ENCODE data around the gene NRBF2.
"Not testable (repeated sequence)": the region's sequence is repeated elsewhere in the genome, so short reads cannot be mapped to it uniquely, and the experiment has no call there.

NRBF2 gene

GRCh38 chr10:63133056-63133820, at the start of gene NRBF2:
NRBF2 (plus strand) TSS chr10:63133328; CDS start chr10:63133471, 143 bp downstream.
- TF ChIP-seq ZNF274 (IDR thresholded peaks at IDR 0.05; ENCODE audit: low read depth, low read length), result no peak

GRCh38 chr10:63083406-63083805, 49.7 kb upstream of the NRBF2 start:
- H3K4me3 ChIP-seq (ENCODE audit: low read length), result not testable (repeated sequence)

More at GRCh38 chr10:63133056-63133820, at the start of gene NRBF2:
- peak within 1 kb of the TSS; percentile 84 for H3K4me3 ChIP-seq (ENCODE audit: low read length)

- H3K4me3 ChIP-seq (ENCODE audit: low read length), result no peak overlapping the region
- no peak for TF ChIP-seq ZNF274 (IDR thresholded peaks at IDR 0.05; ENCODE audit: low read depth, low read length)
Measured at GRCh38 chr10:63083904-63084689, 49.0 kb upstream of the NRBF2 start.

GRCh38 chr10:63084690-63085382, 48.3 kb upstream of the NRBF2 start:
- TF ChIP-seq ZNF274 (IDR thresholded peaks at IDR 0.05; ENCODE audit: low read depth, low read length), result no peak
- H3K4me3 ChIP-seq (ENCODE audit: low read length), result no peak overlapping the region

- no peak for TF ChIP-seq ZNF274 (IDR thresholded peaks at IDR 0.05; ENCODE audit: low read depth, low read length)
Measured at GRCh38 chr10:63093227-63093626, 39.9 kb upstream of the NRBF2 start.

GRCh38 chr10:63094405-63094804, 38.7 kb upstream of the NRBF2 start:
- TF ChIP-seq ZNF274 (IDR thresholded peaks at IDR 0.05; ENCODE audit: low read depth, low read length), result no peak
- no peak overlapping the region for H3K4me3 ChIP-seq (ENCODE audit: low read length)

More at GRCh38 chr10:63093227-63093626, 39.9 kb upstream of the NRBF2 start:
- H3K4me3 ChIP-seq (ENCODE audit: low read length), result no peak overlapping the region

- no peak overlapping the region for H3K4me3 ChIP-seq (ENCODE audit: low read length)
- TF ChIP-seq ZNF274 (IDR thresholded peaks at IDR 0.05; ENCODE audit: low read depth, low read length), result no peak
Measured at GRCh38 chr10:63094881-63095280, 38.2 kb upstream of the NRBF2 start.

GRCh38 chr10:63099734-63100133, 33.4 kb upstream of the NRBF2 start:
- TF ChIP-seq ZNF274 (IDR thresholded peaks at IDR 0.05; ENCODE audit: low read depth, low read length), result no peak
- H3K4me3 ChIP-seq (ENCODE audit: low read length), result no peak overlapping the region

GRCh38 chr10:63101091-63101490, 32.0 kb upstream of the NRBF2 start:
- not testable (repeated sequence) for H3K4me3 ChIP-seq (ENCODE audit: low read length)

GRCh38 chr10:63102279-63102883, 30.7 kb upstream of the NRBF2 start:
- H3K4me3 ChIP-seq (ENCODE audit: low read length), result not testable (repeated sequence)

GRCh38 chr10:63103178-63103577, 29.9 kb upstream of the NRBF2 start:
- not testable (repeated sequence) for H3K4me3 ChIP-seq (ENCODE audit: low read length)

- no peak for TF ChIP-seq ZNF274 (IDR thresholded peaks at IDR 0.05; ENCODE audit: low read depth, low read length)
- H3K4me3 ChIP-seq (ENCODE audit: low read length), result no peak overlapping the region
Measured at GRCh38 chr10:63103971-63104409, 29.1 kb upstream of the NRBF2 start.

- no peak overlapping the region for H3K4me3 ChIP-seq (ENCODE audit: low read length)
- no peak for TF ChIP-seq ZNF274 (IDR thresholded peaks at IDR 0.05; ENCODE audit: low read depth, low read length)
Measured at GRCh38 chr10:63105225-63106110, 27.7 kb upstream of the NRBF2 start.

Measured in GM08714 (cell line).